DMS153 (cell line): ENCODE data around the gene SPIN3.
"Not testable (repeated sequence)": the region's sequence is repeated elsewhere in the genome, so short reads cannot be mapped to it uniquely, and the experiment has no call there.

Experiments used
- DNase-seq: peaks from one replicate; lab custom pipeline; 2025; lab: John Stamatoyannopoulos, UW

SPIN3 gene

DNA sequence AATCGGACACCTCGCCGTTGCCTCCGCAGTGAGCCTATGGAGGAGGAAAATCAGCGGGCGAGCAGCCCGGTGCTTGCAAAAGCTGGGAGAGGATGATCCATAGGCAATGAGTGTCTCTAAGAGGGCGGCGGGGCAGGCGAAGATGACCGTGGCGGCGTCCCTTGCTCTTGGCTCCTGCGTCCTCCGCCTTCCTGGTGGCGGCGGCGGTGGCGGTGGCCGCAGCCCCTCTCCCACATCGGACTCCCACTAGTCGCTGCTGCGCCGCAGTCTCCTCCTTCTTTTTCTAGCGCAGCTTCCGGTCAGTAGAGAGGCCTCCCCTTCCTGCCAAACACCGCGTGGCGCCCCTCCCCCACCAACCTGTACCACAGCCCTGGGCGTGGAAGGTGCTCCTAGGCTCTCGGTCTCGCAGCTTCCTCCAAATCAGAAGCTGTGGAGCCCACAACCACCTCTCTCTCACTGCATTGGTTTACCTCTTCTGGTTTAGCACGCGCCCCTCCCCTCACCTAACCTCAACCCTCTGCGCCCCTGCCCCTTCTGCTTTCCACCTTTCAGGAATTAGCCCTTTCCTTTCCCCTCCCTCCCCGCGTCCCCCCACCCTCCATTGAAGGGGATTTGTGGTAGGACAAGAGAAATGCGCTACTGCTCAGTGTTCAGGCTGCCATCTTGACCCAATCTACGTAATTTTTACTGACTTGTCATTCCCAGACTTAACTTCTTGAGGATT lies at the start of gene SPIN3:
TSS of gene SPIN3 (minus strand) at position 271 of the 724 bp plus-strand sequence. CDS start 594 bp downstream, outside the sequence.
- DNase-seq, result peak; percentile 76

- no peak for DNase-seq
These were observed 48.9 kb upstream of the SPIN3 start for GRCh38 chrX:57044245-57044644.

DNA sequence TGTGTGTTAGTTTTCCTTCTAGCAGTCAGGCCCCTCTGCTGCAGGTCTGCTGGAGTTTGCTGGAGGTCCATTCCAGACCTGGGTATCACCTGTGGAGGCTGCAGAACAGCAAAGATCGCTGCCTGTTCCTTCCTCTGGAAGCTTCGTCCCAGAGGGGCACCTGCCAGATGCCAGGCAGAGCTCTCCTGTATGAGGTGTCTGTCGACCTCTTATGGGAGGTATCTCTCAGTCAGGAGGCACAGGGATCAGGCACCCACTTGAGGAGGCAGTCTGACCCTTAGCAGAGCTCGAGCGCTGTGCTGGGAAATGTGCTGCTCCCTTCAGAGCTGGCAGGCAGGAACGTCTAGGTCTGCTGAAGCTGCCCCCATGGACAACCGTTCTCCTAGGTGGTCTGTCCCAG lies 41.9 kb upstream of the SPIN3 start:
- DNase-seq, result not testable (repeated sequence)

DNA sequence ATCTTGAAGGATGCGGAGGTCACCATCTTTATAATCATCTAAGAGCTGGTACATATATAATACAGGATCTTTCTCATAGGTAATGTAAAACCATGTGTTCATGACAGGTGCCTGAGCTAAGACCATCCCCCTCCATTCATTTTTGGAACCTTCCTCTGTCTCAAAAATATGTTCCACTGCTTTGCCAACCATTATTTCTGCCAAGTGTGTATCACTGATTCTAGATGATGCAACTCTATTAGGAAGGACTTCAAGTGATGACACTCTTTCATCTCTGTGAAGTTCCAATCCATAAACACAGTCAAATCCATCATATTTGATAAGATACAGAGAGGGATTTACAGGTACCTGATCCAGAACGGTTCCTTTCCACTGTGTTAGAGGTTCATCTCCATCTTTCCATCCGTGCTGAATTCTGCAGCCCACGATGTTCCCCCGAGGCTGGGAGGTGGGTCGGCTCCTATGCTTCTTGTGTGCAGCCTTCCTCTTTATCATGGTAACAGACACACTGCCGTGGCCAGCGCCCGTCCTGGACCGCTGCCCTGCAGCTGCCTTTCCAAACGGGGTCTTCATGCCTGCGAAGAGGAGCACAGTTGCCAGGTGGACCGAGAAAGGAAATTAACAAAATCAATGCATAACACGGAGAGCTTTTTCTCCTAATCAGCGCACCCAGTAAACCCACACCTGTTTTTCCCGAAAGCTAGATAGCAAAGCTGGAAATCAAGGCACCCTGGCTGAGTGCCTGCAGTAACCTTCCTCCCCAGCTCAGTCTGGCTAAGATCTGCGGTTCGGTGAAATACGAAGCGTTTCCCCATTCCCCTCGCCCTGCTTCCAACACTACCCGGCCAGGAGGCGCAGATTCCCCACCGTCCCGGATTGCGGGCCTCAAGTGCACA lies 718 bp downstream of the SPIN3 start:
- DNase-seq, result no peak

- no peak for DNase-seq
These were observed 7.6 kb downstream of the SPIN3 start for GRCh38 chrX:56987741-56988140.

GRCh38 chrX:56986138-56986537 lies 9.2 kb downstream of the SPIN3 start:
- no peak for DNase-seq

GRCh38 chrX:56978172-56978571 lies 17.2 kb downstream of the SPIN3 start:
- DNase-seq, result peak; percentile 31

- no peak for DNase-seq
These were observed 19.7 kb downstream of the SPIN3 start for GRCh38 chrX:56975611-56976010.

- DNase-seq, result no peak
These were observed 20.9 kb downstream of the SPIN3 start for GRCh38 chrX:56974408-56974807.

- DNase-seq, result no peak
These were observed 25.8 kb downstream of the SPIN3 start for GRCh38 chrX:56969559-56969958.

- DNase-seq, result no peak
These were observed 26.4 kb downstream of the SPIN3 start for GRCh38 chrX:56968980-56969379.

DNA sequence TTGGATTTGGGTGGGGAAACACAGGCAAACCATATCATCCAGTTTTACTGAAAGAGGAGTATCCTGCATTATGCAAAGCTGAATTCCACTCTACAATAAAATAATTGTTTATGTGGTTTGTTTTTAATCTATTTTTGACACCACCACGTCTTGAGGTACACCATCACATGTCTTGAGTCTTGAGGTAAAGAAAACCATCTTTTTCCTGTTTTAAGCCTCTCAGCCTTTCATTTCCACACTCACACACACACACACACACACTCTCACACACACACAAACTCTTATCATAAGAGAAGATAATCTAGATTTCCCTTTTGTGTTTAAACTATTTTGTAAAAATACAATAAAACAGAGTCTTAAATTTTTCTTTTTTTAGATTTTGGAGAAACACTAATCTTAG lies 32.0 kb downstream of the SPIN3 start:
- no peak for DNase-seq

- DNase-seq, result no peak
These were observed 47.6 kb downstream of the SPIN3 start for GRCh38 chrX:56947699-56948098.

- peak; percentile 76 for DNase-seq
These were observed 49.1 kb downstream of the SPIN3 start for GRCh38 chrX:56946201-56946600.

- DNase-seq, result not testable (repeated sequence)
These were observed 50.1 kb downstream of the SPIN3 start for GRCh38 chrX:56945226-56945625.

DNA sequence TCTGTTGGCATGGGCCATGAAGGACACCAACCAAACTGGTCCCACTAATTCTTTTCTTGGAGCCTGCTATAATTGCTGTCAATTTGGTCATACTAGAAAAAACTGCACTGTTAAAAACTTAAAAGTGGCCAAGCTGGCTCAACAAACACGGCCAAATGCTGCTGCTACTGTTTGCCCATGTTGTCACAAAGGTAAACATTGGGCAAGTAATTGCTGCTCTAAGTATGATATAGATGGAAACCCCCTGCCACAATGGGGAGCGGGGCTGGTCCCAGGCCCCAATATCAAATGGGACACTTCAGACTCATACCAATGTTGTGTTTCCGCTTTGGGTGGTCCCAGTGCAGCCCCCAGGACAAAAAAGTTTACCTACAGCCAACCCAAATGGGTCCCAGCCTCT lies 52.1 kb downstream of the SPIN3 start:
- no peak for DNase-seq
